HepG2 (cell line): Measurements from ENCODE around the gene HLF. TPM values are rescaled to one million over a fixed set of nuclear protein-coding genes. Genes with fewer than 3 reads are reported as not detected.

ENCODE experiments used
- CEBPB ChIP-seq: IDR thresholded peaks from 2 replicates; pipeline ENCODE4 v1.6.1; 2011; ENCODE audit warnings: low read depth, low read length, improper control_type of control experiment, borderline replicate concordance
- HNRNPH1 ChIP-seq: fragments of 200-400 bp; formaldehyde crosslinking; optimal IDR thresholded peaks from 2 replicates; pipeline ENCODE3; 2017; ENCODE audit warnings: mild to moderate bottlenecking, low read depth, low read length
- KLF6 ChIP-seq: IDR thresholded peaks from 2 replicates; pipeline ENCODE4 v1.8.0; 2016; ENCODE audit warnings: missing biosample characterization, missing genetic modification reagents
- POLR2AphosphoS2 ChIP-seq: IDR thresholded peaks from 2 replicates; pipeline ENCODE4 v1.6.1; 2011; ENCODE audit warnings: low read depth, low read length, improper control_type of control experiment
- POLR2AphosphoS5 ChIP-seq: IDR thresholded peaks from 2 replicates; pipeline ENCODE4 v1.6.1; 2012; ENCODE audit warnings: low read depth, low read length
- TMF1 ChIP-seq: sonication (generic); formaldehyde crosslinking; IDR thresholded peaks from 2 replicates; pipeline ENCODE4 v1.8.1; 2022; ENCODE audit warnings: low read depth, missing genetic modification reagents
- ZNF160 ChIP-seq: sonication (generic); formaldehyde crosslinking; IDR thresholded peaks from 2 replicates; pipeline ENCODE4 v1.8.0; 2022; ENCODE audit warnings: mild to moderate bottlenecking, inconsistent platforms, missing genetic modification reagents
- ZNF703 ChIP-seq: sonication (generic); formaldehyde crosslinking; IDR thresholded peaks from 2 replicates; pipeline ENCODE4 v1.5.1; 2020; ENCODE audit warnings: missing genetic modification reagents, mild to moderate bottlenecking, moderate library complexity, borderline replicate concordance
- ZNF713 ChIP-seq: sonication (generic); formaldehyde crosslinking; IDR thresholded peaks from 2 replicates; pipeline ENCODE4 v1.4.0; 2020; ENCODE audit warnings: mild to moderate bottlenecking, missing genetic modification reagents
- ZNF781 ChIP-seq: sonication (generic); formaldehyde crosslinking; IDR thresholded peaks from 2 replicates; pipeline ENCODE4 v1.5.1; 2020; ENCODE audit warnings: borderline replicate concordance, mild to moderate bottlenecking, missing genetic modification reagents; ENCODE audit errors: not compliant biosample characterization
- polyA plus RNA-seq, 8 experiments: library from polyadenylated mRNA; depleted of rRNA in 3 of 8; stranded (reverse) in 7 of 8; unstranded in 1 of 8; fragments of >200 nt; fragmentation: Illumina TruSeq in 4 of 8; extraction: Trizol in 4 of 8; gene quantifications; 2 replicates each; pipeline versions ENCODE4 v1.2.1 to v1.2.3, GENCODE V29; 2011 to 2016; ENCODE audit warnings: low read depth in 4 of 8, missing spikeins in 1 of 8, mixed read lengths in 1 of 8; ENCODE audit not compliant: insufficient read depth in 1 of 8
- total RNA-seq, 5 experiments: library from RNA; depleted of rRNA; stranded (reverse); fragments of >200 nt; fragmentation: Illumina TruSeq; extraction: Trizol; gene quantifications; 2 replicates each; pipeline ENCODE4 v1.2.3, GENCODE V29; 2016; ENCODE audit warnings: low read depth in 1 of 5
- TF ChIP-seq, protein P1 (sequence below): sonication (generic); formaldehyde crosslinking; IDR thresholded peaks from 2 replicates; pipeline ENCODE4 v1.5.1; 2020; ENCODE audit warnings: mild to moderate bottlenecking, missing genetic modification reagents, moderate library complexity
- TF ChIP-seq, protein P2 (sequence below): sonication (generic); formaldehyde crosslinking; IDR thresholded peaks from 2 replicates; pipeline ENCODE4 v1.4.0; 2020; ENCODE audit warnings: missing genetic modification reagents
- TF ChIP-seq, protein P3 (sequence below): sonication (generic); formaldehyde crosslinking; IDR thresholded peaks from 2 replicates; pipeline ENCODE4 v1.5.0; 2020; ENCODE audit warnings: missing genetic modification reagents, mild to moderate bottlenecking, borderline replicate concordance
- TF ChIP-seq, protein P4 (sequence below): sonication (generic); formaldehyde crosslinking; IDR thresholded peaks from 2 replicates; pipeline ENCODE4 v1.5.0; 2020; ENCODE audit warnings: missing genetic modification reagents
- TF ChIP-seq, protein P5 (sequence below): sonication (generic); formaldehyde crosslinking; conservative IDR thresholded peaks from 2 replicates; pipeline ENCODE4 v1.8.0; 2022; ENCODE audit warnings: low read depth, missing genetic modification reagents
- TF ChIP-seq, protein P6 (sequence below): sonication (generic); formaldehyde crosslinking; conservative IDR thresholded peaks from 2 replicates; pipeline ENCODE4 v1.4.0; 2020; ENCODE audit warnings: missing genetic modification reagents

Gene HLF
- total and polyA plus RNA-seq, 2 of the 13 experiments (the other 11 are each of a cell fraction or from before 2014, with no cell fraction given) = 202 to 346 TPM

DNA sequence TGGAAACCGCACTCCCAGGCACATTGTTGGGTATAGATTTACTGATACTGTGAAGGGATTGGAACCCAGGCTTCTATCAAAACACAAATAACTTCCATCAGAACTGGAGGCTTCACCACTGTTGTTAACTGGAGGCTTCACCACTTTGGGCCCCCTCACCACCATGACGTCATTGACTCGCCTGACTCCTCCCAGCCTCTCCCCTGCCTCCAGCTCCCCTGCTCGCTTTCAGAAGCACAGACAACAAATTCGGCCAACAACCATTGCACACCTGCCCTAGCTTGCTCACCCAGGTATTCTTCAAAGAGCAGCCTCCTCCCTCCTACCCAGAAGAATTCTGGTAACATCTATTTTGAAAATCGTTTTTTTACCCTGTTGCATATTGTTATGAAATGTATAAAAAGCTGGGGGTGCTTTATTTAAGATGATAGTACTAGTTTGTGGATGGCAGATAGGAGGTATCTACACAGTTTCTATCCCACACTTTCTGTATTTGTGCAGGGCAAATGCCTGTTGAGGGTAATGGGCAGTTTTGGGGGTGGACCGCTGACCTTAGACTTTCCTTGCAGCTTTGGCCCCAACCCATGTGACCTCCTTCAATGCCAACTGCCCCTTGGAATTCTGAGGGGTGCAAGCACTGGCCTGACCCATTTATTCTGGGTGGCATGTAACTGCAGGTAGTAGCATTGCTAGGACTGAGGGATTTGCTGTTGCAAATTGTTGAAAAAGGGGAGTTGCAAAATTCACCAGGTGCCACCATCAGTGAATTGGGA, 54.1 kb downstream of the HLF start (continued):
- TF ChIP-seq, protein P1, sequence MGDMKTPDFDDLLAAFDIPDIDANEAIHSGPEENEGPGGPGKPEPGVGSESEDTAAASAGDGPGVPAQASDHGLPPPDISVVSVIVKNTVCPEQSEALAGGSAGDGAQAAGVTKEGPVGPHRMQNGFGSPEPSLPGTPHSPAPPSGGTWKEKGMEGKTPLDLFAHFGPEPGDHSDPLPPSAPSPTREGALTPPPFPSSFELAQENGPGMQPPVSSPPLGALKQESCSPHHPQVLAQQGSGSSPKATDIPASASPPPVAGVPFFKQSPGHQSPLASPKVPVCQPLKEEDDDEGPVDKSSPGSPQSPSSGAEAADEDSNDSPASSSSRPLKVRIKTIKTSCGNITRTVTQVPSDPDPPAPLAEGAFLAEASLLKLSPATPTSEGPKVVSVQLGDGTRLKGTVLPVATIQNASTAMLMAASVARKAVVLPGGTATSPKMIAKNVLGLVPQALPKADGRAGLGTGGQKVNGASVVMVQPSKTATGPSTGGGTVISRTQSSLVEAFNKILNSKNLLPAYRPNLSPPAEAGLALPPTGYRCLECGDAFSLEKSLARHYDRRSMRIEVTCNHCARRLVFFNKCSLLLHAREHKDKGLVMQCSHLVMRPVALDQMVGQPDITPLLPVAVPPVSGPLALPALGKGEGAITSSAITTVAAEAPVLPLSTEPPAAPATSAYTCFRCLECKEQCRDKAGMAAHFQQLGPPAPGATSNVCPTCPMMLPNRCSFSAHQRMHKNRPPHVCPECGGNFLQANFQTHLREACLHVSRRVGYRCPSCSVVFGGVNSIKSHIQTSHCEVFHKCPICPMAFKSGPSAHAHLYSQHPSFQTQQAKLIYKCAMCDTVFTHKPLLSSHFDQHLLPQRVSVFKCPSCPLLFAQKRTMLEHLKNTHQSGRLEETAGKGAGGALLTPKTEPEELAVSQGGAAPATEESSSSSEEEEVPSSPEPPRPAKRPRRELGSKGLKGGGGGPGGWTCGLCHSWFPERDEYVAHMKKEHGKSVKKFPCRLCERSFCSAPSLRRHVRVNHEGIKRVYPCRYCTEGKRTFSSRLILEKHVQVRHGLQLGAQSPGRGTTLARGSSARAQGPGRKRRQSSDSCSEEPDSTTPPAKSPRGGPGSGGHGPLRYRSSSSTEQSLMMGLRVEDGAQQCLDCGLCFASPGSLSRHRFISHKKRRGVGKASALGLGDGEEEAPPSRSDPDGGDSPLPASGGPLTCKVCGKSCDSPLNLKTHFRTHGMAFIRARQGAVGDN = no peak
- TF ChIP-seq POLR2AphosphoS2 = peak; percentile 22; the same call in 1 of the 2 replicates
- TF ChIP-seq, protein P2, sequence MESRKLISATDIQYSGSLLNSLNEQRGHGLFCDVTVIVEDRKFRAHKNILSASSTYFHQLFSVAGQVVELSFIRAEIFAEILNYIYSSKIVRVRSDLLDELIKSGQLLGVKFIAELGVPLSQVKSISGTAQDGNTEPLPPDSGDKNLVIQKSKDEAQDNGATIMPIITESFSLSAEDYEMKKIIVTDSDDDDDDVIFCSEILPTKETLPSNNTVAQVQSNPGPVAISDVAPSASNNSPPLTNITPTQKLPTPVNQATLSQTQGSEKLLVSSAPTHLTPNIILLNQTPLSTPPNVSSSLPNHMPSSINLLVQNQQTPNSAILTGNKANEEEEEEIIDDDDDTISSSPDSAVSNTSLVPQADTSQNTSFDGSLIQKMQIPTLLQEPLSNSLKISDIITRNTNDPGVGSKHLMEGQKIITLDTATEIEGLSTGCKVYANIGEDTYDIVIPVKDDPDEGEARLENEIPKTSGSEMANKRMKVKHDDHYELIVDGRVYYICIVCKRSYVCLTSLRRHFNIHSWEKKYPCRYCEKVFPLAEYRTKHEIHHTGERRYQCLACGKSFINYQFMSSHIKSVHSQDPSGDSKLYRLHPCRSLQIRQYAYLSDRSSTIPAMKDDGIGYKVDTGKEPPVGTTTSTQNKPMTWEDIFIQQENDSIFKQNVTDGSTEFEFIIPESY (CRISPR knock-in tag) = no peak
- peak; percentile 24; the same call in 1 of the 2 replicates for TF ChIP-seq POLR2AphosphoS5
- no peak for TF ChIP-seq TMF1
- TF ChIP-seq, protein P3, sequence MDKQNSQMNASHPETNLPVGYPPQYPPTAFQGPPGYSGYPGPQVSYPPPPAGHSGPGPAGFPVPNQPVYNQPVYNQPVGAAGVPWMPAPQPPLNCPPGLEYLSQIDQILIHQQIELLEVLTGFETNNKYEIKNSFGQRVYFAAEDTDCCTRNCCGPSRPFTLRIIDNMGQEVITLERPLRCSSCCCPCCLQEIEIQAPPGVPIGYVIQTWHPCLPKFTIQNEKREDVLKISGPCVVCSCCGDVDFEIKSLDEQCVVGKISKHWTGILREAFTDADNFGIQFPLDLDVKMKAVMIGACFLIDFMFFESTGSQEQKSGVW (CRISPR knock-in tag) = no peak
- TF ChIP-seq ZNF703 (CRISPR knock-in tag) = no peak
- no peak for TF ChIP-seq CEBPB
- TF ChIP-seq HNRNPH1 = no peak
- TF ChIP-seq, protein P4, sequence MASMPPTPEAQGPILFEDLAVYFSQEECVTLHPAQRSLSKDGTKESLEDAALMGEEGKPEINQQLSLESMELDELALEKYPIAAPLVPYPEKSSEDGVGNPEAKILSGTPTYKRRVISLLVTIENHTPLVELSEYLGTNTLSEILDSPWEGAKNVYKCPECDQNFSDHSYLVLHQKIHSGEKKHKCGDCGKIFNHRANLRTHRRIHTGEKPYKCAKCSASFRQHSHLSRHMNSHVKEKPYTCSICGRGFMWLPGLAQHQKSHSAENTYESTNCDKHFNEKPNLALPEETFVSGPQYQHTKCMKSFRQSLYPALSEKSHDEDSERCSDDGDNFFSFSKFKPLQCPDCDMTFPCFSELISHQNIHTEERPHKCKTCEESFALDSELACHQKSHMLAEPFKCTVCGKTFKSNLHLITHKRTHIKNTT (CRISPR knock-in tag) = no peak
- TF ChIP-seq, protein P5, sequence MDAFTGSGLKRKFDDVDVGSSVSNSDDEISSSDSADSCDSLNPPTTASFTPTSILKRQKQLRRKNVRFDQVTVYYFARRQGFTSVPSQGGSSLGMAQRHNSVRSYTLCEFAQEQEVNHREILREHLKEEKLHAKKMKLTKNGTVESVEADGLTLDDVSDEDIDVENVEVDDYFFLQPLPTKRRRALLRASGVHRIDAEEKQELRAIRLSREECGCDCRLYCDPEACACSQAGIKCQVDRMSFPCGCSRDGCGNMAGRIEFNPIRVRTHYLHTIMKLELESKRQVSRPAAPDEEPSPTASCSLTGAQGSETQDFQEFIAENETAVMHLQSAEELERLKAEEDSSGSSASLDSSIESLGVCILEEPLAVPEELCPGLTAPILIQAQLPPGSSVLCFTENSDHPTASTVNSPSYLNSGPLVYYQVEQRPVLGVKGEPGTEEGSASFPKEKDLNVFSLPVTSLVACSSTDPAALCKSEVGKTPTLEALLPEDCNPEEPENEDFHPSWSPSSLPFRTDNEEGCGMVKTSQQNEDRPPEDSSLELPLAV = no peak
- TF ChIP-seq ZNF781 (CRISPR knock-in tag) = no peak
- TF ChIP-seq KLF6 (CRISPR knock-in tag) = no peak
- no peak for TF ChIP-seq ZNF160
- TF ChIP-seq, protein P6, sequence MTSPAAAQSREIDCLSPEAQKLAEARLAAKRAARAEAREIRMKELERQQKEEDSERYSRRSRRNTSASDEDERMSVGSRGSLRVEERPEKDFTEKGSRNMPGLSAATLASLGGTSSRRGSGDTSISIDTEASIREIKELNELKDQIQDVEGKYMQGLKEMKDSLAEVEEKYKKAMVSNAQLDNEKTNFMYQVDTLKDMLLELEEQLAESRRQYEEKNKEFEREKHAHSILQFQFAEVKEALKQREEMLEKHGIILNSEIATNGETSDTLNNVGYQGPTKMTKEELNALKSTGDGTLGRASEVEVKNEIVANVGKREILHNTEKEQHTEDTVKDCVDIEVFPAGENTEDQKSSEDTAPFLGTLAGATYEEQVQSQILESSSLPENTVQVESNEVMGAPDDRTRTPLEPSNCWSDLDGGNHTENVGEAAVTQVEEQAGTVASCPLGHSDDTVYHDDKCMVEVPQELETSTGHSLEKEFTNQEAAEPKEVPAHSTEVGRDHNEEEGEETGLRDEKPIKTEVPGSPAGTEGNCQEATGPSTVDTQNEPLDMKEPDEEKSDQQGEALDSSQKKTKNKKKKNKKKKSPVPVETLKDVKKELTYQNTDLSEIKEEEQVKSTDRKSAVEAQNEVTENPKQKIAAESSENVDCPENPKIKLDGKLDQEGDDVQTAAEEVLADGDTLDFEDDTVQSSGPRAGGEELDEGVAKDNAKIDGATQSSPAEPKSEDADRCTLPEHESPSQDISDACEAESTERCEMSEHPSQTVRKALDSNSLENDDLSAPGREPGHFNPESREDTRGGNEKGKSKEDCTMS = no peak
- TF ChIP-seq ZNF713 (CRISPR knock-in tag) = no peak
